ENCODE measurements around the gene SUPT4H1.

GRCh38 chr17:58396173-58396572 is 44.2 kb upstream of the SUPT4H1 start:
- no peak for TF ChIP-seq CTCF (IDR thresholded peaks at IDR 0.05)
- no peak for TF ChIP-seq EP300 (IDR thresholded peaks at IDR 0.05)
- no peak for TF ChIP-seq POLR2A (IDR thresholded peaks at IDR 0.05)
